ENCODE results near the gene MGAT4A. TPM values are rescaled to one million over a fixed set of nuclear protein-coding genes. Genes with fewer than 3 reads are reported as not detected.

MGAT4A gene
- total RNA-seq, 1 donor from 2014 or later, result 35.8 TPM

GRCh38 chr2:98685930-98686887 lies 44.7 kb downstream of the MGAT4A start:
- Mint-ChIP-seq H3K4me1 (ENCODE audit: low read depth, unreplicated experiment) (no peaks in the 10 kb centered on the region), H3K36me3 (ENCODE audit: unreplicated experiment) (no peaks in the 10 kb centered on the region)
- TF ChIP-seq CTCF (IDR thresholded peaks at IDR 0.05; ENCODE audit: partially characterized antibody, unreplicated experiment), result no peak

GRCh38 chr2:98683728-98684127 lies 47.2 kb downstream of the MGAT4A start:
- Mint-ChIP-seq H3K27me3 (ENCODE audit: unreplicated experiment) (no peaks in the 10 kb centered on the region), H3K36me3 (ENCODE audit: unreplicated experiment) (no peaks in the 10 kb centered on the region), H3K9me3 (ENCODE audit: unreplicated experiment) (peaks cover 2% of the 10 kb centered on the region), H3K4me3 (ENCODE audit: unreplicated experiment) (no peak overlapping the region), H3K4me1 (ENCODE audit: low read depth, unreplicated experiment) (no peaks in the 10 kb centered on the region), H3K27ac (ENCODE audit: unreplicated experiment) (no peak overlapping the region)
- TF ChIP-seq CTCF (IDR thresholded peaks at IDR 0.05; ENCODE audit: partially characterized antibody, unreplicated experiment), result no peak
- DNase-seq, result no peak

More at GRCh38 chr2:98685930-98686887, 44.7 kb downstream of the MGAT4A start:
- Mint-ChIP-seq H3K9me3 (ENCODE audit: unreplicated experiment) (peaks cover 2% of the 10 kb centered on the region), H3K27ac (ENCODE audit: unreplicated experiment) (no peak overlapping the region), H3K27me3 (ENCODE audit: unreplicated experiment) (no peaks in the 10 kb centered on the region), H3K4me3 (ENCODE audit: unreplicated experiment) (no peak overlapping the region)
- DNase-seq, result no peak

GRCh38 chr2:98676742-98677141 lies 54.2 kb downstream of the MGAT4A start:
- no peak for DNase-seq
- Mint-ChIP-seq H3K36me3 (ENCODE audit: unreplicated experiment) (peaks cover 19% of the 10 kb centered on the region), H3K4me1 (ENCODE audit: low read depth, unreplicated experiment) (no peaks in the 10 kb centered on the region), H3K9me3 (ENCODE audit: unreplicated experiment) (peaks cover under 1% of the 10 kb centered on the region), H3K27me3 (ENCODE audit: unreplicated experiment) (no peaks in the 10 kb centered on the region), H3K27ac (ENCODE audit: unreplicated experiment) (no peak overlapping the region), H3K4me3 (ENCODE audit: unreplicated experiment) (no peak overlapping the region)
- TF ChIP-seq CTCF (IDR thresholded peaks at IDR 0.05; ENCODE audit: partially characterized antibody, unreplicated experiment), result no peak

GRCh38 chr2:98674233-98674964 lies 56.5 kb downstream of the MGAT4A start:
- Mint-ChIP-seq H3K4me3 (ENCODE audit: unreplicated experiment) (no peak overlapping the region), H3K4me1 (ENCODE audit: low read depth, unreplicated experiment) (no peaks in the 10 kb centered on the region), H3K36me3 (ENCODE audit: unreplicated experiment) (peaks cover 33% of the 10 kb centered on the region), H3K27me3 (ENCODE audit: unreplicated experiment) (peaks cover 3% of the 10 kb centered on the region), H3K27ac (ENCODE audit: unreplicated experiment) (no peak overlapping the region), H3K9me3 (ENCODE audit: unreplicated experiment) (peaks cover 4% of the 10 kb centered on the region)
- DNase-seq, result no peak
- no peak for TF ChIP-seq CTCF (IDR thresholded peaks at IDR 0.05; ENCODE audit: partially characterized antibody, unreplicated experiment)

Measured in glutamatergic neuron (in vitro differentiated cells).